ENCODE measurements around the gene CEPT1. TPM values are rescaled to one million over a fixed set of nuclear protein-coding genes. Genes with fewer than 3 reads are reported as not detected.
A peak's percentile ranks its signal among the peaks of the same experiment; 100 is the strongest.

The CEPT1 gene
- total and polyA plus RNA-seq, 10 of the 15 experiments (the other 5 are each of a cell fraction or from before 2014, with no cell fraction given) = 29.4 to 77.9 (median 54.8) TPM

DNA sequence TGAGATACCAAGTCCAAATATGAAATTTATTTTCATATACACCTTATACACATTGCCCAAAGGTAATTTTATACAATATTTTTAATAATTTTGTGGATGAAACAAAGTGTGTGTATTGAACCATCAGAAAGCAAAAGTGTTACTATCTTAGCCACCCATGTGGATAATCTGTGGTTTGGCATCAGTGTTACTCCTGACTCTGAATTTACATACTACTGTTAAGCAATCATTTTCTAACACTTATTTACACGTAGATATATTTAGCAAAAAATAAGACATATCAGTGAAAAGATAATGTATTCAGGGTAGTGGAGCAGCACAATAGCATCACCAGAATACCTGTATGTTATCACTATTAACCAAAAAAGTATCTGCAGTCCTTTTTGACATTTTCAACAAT is 36.7 kb downstream of the CEPT1 start:
- SMC1A ChIA-PET (ENCODE audit: uncharacterized antibody, unreplicated experiment) = interaction anchor here (0.9 to 1.7 kb wide), 3 partner anchors 11 to 25 kb away, joined by 3 read pairs; no protein-coding TSS in a partner anchor
- peaks cover 0 to 8% of the 10 kb centered on the region in 2 experiments; a peak in 1 of 4 replicates for H3K36me3 ChIP-seq (ENCODE audit: control insufficient read depth in 2 of 2, insufficient read depth in 2 of 2, low read length in 1 of 2)
- peaks cover 8% of the 10 kb centered on the region for H3K79me2 ChIP-seq (ENCODE audit: control insufficient read depth, insufficient read depth, low read length)
- CTCF ChIA-PET = no interaction called here
- no peak overlapping the region for H3K4me3 ChIP-seq
- H3K27me3 ChIP-seq (replicated peaks in 1 of 2; ENCODE audit: control insufficient read depth in 2 of 2, insufficient read depth in 2 of 2, low read length in 1 of 2) = no peaks in the 10 kb centered on the region
- 0% methylated on average over 1 of the region's 1 CpG for WGBS (ENCODE audit: insufficient coverage, insufficient replicate concordance, low lambda C conversion rate, missing lambda C conversion rate)
- no peak overlapping the region for H2AFZ ChIP-seq (ENCODE audit: control insufficient read depth, low read depth, low read length)
- RAD21 ChIA-PET (ENCODE audit: unreplicated experiment) = no interaction called here
- DNase-seq (ENCODE audit: low read depth, low spot score) = no peak
- peaks cover 14% of the 10 kb centered on the region for H3K4me1 ChIP-seq (ENCODE audit: control insufficient read depth, insufficient read depth, low read length)
- no peak for TF ChIP-seq FOS (IDR thresholded peaks at IDR 0.05; ENCODE audit: borderline replicate concordance, extremely low read depth, insufficient read length)
- TF ChIP-seq, protein P1, sequence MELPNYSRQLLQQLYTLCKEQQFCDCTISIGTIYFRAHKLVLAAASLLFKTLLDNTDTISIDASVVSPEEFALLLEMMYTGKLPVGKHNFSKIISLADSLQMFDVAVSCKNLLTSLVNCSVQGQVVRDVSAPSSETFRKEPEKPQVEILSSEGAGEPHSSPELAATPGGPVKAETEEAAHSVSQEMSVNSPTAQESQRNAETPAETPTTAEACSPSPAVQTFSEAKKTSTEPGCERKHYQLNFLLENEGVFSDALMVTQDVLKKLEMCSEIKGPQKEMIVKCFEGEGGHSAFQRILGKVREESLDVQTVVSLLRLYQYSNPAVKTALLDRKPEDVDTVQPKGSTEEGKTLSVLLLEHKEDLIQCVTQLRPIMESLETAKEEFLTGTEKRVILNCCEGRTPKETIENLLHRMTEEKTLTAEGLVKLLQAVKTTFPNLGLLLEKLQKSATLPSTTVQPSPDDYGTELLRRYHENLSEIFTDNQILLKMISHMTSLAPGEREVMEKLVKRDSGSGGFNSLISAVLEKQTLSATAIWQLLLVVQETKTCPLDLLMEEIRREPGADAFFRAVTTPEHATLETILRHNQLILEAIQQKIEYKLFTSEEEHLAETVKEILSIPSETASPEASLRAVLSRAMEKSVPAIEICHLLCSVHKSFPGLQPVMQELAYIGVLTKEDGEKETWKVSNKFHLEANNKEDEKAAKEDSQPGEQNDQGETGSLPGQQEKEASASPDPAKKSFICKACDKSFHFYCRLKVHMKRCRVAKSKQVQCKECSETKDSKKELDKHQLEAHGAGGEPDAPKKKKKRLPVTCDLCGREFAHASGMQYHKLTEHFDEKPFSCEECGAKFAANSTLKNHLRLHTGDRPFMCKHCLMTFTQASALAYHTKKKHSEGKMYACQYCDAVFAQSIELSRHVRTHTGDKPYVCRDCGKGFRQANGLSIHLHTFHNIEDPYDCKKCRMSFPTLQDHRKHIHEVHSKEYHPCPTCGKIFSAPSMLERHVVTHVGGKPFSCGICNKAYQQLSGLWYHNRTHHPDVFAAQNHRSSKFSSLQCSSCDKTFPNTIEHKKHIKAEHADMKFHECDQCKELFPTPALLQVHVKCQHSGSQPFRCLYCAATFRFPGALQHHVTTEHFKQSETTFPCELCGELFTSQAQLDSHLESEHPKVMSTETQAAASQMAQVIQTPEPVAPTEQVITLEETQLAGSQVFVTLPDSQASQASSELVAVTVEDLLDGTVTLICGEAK (IDR thresholded peaks at IDR 0.05; ENCODE audit: borderline replicate concordance) = peak; percentile 26; the same call in 1 of the 2 replicates
- 0 out of 2 replicates have a peak, but pooled peaks have one; percentile 35 for TF ChIP-seq ZNF24 (IDR thresholded peaks at IDR 0.05)
- 0 out of 2 replicates have a peak, but pooled peaks have one; percentile 50 for TF ChIP-seq RUNX3 (IDR thresholded peaks at IDR 0.05; ENCODE audit: low read length)
- TF ChIP-seq, protein P2, sequence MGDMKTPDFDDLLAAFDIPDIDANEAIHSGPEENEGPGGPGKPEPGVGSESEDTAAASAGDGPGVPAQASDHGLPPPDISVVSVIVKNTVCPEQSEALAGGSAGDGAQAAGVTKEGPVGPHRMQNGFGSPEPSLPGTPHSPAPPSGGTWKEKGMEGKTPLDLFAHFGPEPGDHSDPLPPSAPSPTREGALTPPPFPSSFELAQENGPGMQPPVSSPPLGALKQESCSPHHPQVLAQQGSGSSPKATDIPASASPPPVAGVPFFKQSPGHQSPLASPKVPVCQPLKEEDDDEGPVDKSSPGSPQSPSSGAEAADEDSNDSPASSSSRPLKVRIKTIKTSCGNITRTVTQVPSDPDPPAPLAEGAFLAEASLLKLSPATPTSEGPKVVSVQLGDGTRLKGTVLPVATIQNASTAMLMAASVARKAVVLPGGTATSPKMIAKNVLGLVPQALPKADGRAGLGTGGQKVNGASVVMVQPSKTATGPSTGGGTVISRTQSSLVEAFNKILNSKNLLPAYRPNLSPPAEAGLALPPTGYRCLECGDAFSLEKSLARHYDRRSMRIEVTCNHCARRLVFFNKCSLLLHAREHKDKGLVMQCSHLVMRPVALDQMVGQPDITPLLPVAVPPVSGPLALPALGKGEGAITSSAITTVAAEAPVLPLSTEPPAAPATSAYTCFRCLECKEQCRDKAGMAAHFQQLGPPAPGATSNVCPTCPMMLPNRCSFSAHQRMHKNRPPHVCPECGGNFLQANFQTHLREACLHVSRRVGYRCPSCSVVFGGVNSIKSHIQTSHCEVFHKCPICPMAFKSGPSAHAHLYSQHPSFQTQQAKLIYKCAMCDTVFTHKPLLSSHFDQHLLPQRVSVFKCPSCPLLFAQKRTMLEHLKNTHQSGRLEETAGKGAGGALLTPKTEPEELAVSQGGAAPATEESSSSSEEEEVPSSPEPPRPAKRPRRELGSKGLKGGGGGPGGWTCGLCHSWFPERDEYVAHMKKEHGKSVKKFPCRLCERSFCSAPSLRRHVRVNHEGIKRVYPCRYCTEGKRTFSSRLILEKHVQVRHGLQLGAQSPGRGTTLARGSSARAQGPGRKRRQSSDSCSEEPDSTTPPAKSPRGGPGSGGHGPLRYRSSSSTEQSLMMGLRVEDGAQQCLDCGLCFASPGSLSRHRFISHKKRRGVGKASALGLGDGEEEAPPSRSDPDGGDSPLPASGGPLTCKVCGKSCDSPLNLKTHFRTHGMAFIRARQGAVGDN (IDR thresholded peaks at IDR 0.05) = 0 out of 2 replicates have a peak, but pooled peaks have one; percentile 33
- TF ChIP-seq BMI1 (IDR thresholded peaks at IDR 0.05; ENCODE audit: borderline replicate concordance) = 0 out of 2 replicates have a peak, but pooled peaks have one; percentile 17
- in situ Hi-C loops (cut with MboI) (no loop called here), intact Hi-C loops (cut with micrococcal nuclease; ENCODE audit: unreplicated experiment) (no loop called here)
- no peaks in the 10 kb centered on the region for H3K9me3 ChIP-seq (replicated peaks; ENCODE audit: control insufficient read depth, insufficient read depth, low read length)
- H3K27ac ChIP-seq (ENCODE audit: control insufficient read depth, insufficient read depth) = no peak overlapping the region
- POLR2A ChIA-PET = no interaction called here
- no TSS peak for BruUV-seq (replicated peaks)
- FAIRE-seq = no peak
- no peak overlapping the region for H3K9ac ChIP-seq (ENCODE audit: control insufficient read depth, insufficient read depth, low read length)
- ATAC-seq = peak; percentile 68
- no peak overlapping the region for H3K4me2 ChIP-seq (ENCODE audit: control insufficient read depth, insufficient read depth)
- no peaks in the 10 kb centered on the region for H4K20me1 ChIP-seq (ENCODE audit: control insufficient read depth, insufficient read depth)

Data from GM12878 (cell line).